DND-41 (cell line): ENCODE data around the gene FBXW11.

Experiments used
- ATAC-seq: fragments of 200-7000 bp; cut with Tn5 transposase; 3 replicates; pipeline ENCODE4 v1.9.1; 2021; ENCODE audit warnings: low read depth; ENCODE audit not compliant: insufficient read depth
- DNase-seq: peaks from one replicate; pipeline ENCODE4 v3.0.0-alpha.2; 2020
- H2AFZ ChIP-seq: 2 replicates; pipeline ENCODE4 v1.6.0; 2012; ENCODE audit warnings: low read depth, low read length
- H3K27ac ChIP-seq: 2 replicates; pipeline ENCODE4 v1.5.1; 2012; ENCODE audit warnings: low read length, inconsistent platforms
- H3K27me3 ChIP-seq: fragments of 200-600 bp; sonication (generic); 2 replicates; pipeline ENCODE4 v1.6.0; 2012; ENCODE audit warnings: low read length, mild to moderate bottlenecking, inconsistent platforms; ENCODE audit not compliant: insufficient read depth, poor library complexity
- H3K36me3 ChIP-seq: 2 replicates; pipeline ENCODE4 v1.5.1; 2012; ENCODE audit warnings: low read length, inconsistent platforms; ENCODE audit not compliant: insufficient read depth
- H3K4me1 ChIP-seq: 2 replicates; pipeline ENCODE4 v1.5.1; 2012; ENCODE audit warnings: mild to moderate bottlenecking, low read length; ENCODE audit not compliant: insufficient read depth
- H3K4me2 ChIP-seq: 2 replicates; pipeline ENCODE4 v1.6.0; 2012; ENCODE audit warnings: mild to moderate bottlenecking, moderate library complexity, low read length, inconsistent platforms; ENCODE audit not compliant: insufficient read depth
- H3K4me3 ChIP-seq, 2 experiments: fragments of 200-600 bp in 1 of 2; shearing (Covaris generic) in 1 of 2; 2 replicates each; pipeline ENCODE4 v1.5.1; 2012 to 2016; ENCODE audit warnings: inconsistent platforms in 2 of 2, low read length in 2 of 2, mild to moderate bottlenecking in 2 of 2, low read depth in 1 of 2, moderate library complexity in 1 of 2
- H3K79me2 ChIP-seq: 2 replicates; pipeline ENCODE4 v1.6.0; 2012; ENCODE audit warnings: low read length, inconsistent platforms; ENCODE audit not compliant: insufficient read depth
- H3K9ac ChIP-seq: 2 replicates; pipeline ENCODE4 v1.6.0; 2012; ENCODE audit warnings: low read depth, mild to moderate bottlenecking, inconsistent platforms, low read length, moderate library complexity
- H3K9me3 ChIP-seq: 2 replicates; pipeline ENCODE4 v1.5.1; 2012; ENCODE audit warnings: low read length, moderate library complexity, mild to moderate bottlenecking, inconsistent platforms; ENCODE audit not compliant: insufficient read depth, severe bottlenecking
- H4K20me1 ChIP-seq: 2 replicates; pipeline ENCODE4 v1.6.0; 2012; ENCODE audit warnings: low read length; ENCODE audit not compliant: insufficient read depth
- CTCF ChIP-seq: IDR thresholded peaks from 2 replicates; pipeline ENCODE4 v1.5.1; 2012; ENCODE audit warnings: borderline replicate concordance, low read length, moderate library complexity, mild to moderate bottlenecking; ENCODE audit not compliant: poor library complexity, severe bottlenecking; ENCODE audit errors: extremely low read depth
- EZH2 ChIP-seq: IDR thresholded peaks from 3 replicates; pipeline ENCODE4 v1.6.1; 2012; ENCODE audit warnings: borderline replicate concordance, low read depth, mild to moderate bottlenecking, moderate library complexity, low read length, inconsistent platforms; ENCODE audit not compliant: severe bottlenecking

The FBXW11 gene

GRCh38 chr5:172050080-172050479, 43.6 kb upstream of the FBXW11 start:
- no peak overlapping the region for H2AFZ ChIP-seq
- H3K4me2 ChIP-seq: no peak overlapping the region
- peaks cover 52% of the 10 kb centered on the region for H3K36me3 ChIP-seq
- TF ChIP-seq CTCF (no peak), EZH2 (no peak)
- no peaks in the 10 kb centered on the region for H3K27me3 ChIP-seq
- no peak for DNase-seq
- no peak overlapping the region for H3K27ac ChIP-seq
- H3K4me3 ChIP-seq: no peak overlapping the region
- no peaks in the 10 kb centered on the region for H3K4me1 ChIP-seq
- no peak overlapping the region for H3K9ac ChIP-seq
- no peak for ATAC-seq
- no peaks in the 10 kb centered on the region for H3K79me2 ChIP-seq
- H3K9me3 ChIP-seq: no peaks in the 10 kb centered on the region
- H4K20me1 ChIP-seq: no peaks in the 10 kb centered on the region

- H3K9me3 ChIP-seq: no peaks in the 10 kb centered on the region
- no peaks in the 10 kb centered on the region for H3K4me1 ChIP-seq
- H2AFZ ChIP-seq: no peak overlapping the region
- TF ChIP-seq EZH2: no peak
- peak; percentile 23 for TF ChIP-seq CTCF
- H3K9ac ChIP-seq: no peak overlapping the region
- H3K4me3 ChIP-seq: no peak overlapping the region
- no peak for DNase-seq
- H3K27me3 ChIP-seq: no peaks in the 10 kb centered on the region
- H3K27ac ChIP-seq: no peak overlapping the region
- no peaks in the 10 kb centered on the region for H3K79me2 ChIP-seq
- no peak for ATAC-seq
- H4K20me1 ChIP-seq: no peaks in the 10 kb centered on the region
- peaks cover 51% of the 10 kb centered on the region for H3K36me3 ChIP-seq
- no peak overlapping the region for H3K4me2 ChIP-seq
Measured at GRCh38 chr5:172049226-172049796, 42.9 kb upstream of the FBXW11 start.

- H3K4me3 ChIP-seq: no peak overlapping the region
- peaks cover 55% of the 10 kb centered on the region for H3K36me3 ChIP-seq
- no peaks in the 10 kb centered on the region for H4K20me1 ChIP-seq
- H3K79me2 ChIP-seq: no peaks in the 10 kb centered on the region
- ATAC-seq (no peak), DNase-seq (no peak)
- H3K9me3 ChIP-seq: no peaks in the 10 kb centered on the region
- H3K4me1 ChIP-seq: no peaks in the 10 kb centered on the region
- no peak overlapping the region for H2AFZ ChIP-seq
- no peak for TF ChIP-seq EZH2
- TF ChIP-seq CTCF: no peak
- no peak overlapping the region for H3K4me2 ChIP-seq
- H3K9ac ChIP-seq: no peak overlapping the region
- H3K27ac ChIP-seq: no peak overlapping the region
- no peaks in the 10 kb centered on the region for H3K27me3 ChIP-seq
Measured at GRCh38 chr5:172048539-172049101, 42.2 kb upstream of the FBXW11 start.
